NCI-H446 treated with DMSO at 0.1 percent for 48 hours (cell line): Measurements from ENCODE around the gene KDM2B.
"Not testable (repeated sequence)": the region's sequence is repeated elsewhere in the genome, so short reads cannot be mapped to it uniquely, and the experiment has no call there.

Experiments used
- DNase-seq: peaks from one replicate; lab custom pipeline; 2025; lab: John Stamatoyannopoulos, UW

Gene KDM2B

GRCh38 chr12:121384891-121385290 is 195.9 kb downstream of the KDM2B start:
- DNase-seq = not testable (repeated sequence)

DNA sequence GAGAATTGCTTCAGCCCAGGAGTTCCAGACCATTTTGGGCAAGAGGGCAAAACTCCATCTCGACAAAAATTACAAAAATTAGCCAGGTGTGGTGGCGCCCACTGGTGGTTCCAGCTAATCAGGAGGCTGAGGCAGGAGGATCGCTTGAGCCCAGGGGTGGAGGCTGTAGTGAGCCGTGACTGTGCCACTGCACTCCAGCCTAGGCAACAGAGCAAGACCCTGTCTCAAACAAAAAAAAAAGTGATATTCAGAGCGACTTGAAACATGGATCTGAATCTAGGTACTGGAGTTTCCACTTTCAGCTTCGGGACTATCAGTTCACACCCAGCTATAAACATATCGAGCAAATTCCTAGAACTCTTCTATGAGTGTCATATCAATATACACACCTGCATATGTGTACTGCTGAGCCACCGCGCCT is 197.2 kb downstream of the KDM2B start:
- DNase-seq = no peak

GRCh38 chr12:121379945-121380344 is 200.9 kb downstream of the KDM2B start:
- DNase-seq = no peak
